HepG2 (cell line): ENCODE data around the gene DHRS4L2. TPM values are rescaled to one million over a fixed set of nuclear protein-coding genes. Genes with fewer than 3 reads are reported as not detected.

Source experiments
- ARHGAP35 ChIP-seq: sonication (generic); formaldehyde crosslinking; IDR thresholded peaks from 2 replicates; pipeline ENCODE4 v1.9.0; 2022; ENCODE audit warnings: mild to moderate bottlenecking, inconsistent platforms, moderate library complexity, missing genetic modification reagents, borderline replicate concordance
- ATF4 ChIP-seq, 2 experiments: fragments of 450-650 bp in 1 of 2; sonication (generic) in 1 of 2; formaldehyde crosslinking; IDR thresholded peaks; 2 replicates each; pipeline versions ENCODE4 v1.5.0 to v1.8.0; 2020 to 2022; ENCODE audit warnings: mild to moderate bottlenecking in 1 of 2, missing genetic modification reagents in 1 of 2
- FOXK1 ChIP-seq: sonication (generic); formaldehyde crosslinking; IDR thresholded peaks from 2 replicates; pipeline ENCODE4 v1.4.0; 2020; ENCODE audit warnings: low read depth, missing genetic modification reagents, borderline replicate concordance
- GLMP ChIP-seq: sonication (generic); formaldehyde crosslinking; IDR thresholded peaks from 2 replicates; pipeline ENCODE4 v1.9.0; 2021; ENCODE audit warnings: missing genetic modification reagents, mild to moderate bottlenecking, borderline replicate concordance
- HOXA9 ChIP-seq: sonication (generic); formaldehyde crosslinking; IDR thresholded peaks from 2 replicates; pipeline ENCODE4 v1.8.1; 2022; ENCODE audit warnings: missing genetic modification reagents, mild to moderate bottlenecking, moderate library complexity, borderline replicate concordance
- IKZF5 ChIP-seq: IDR thresholded peaks from 2 replicates; pipeline ENCODE4 v1.6.1; 2018; ENCODE audit warnings: missing genetic modification reagents, mild to moderate bottlenecking, missing compliant biosample characterization
- KAT8 ChIP-seq: IDR thresholded peaks from 2 replicates; pipeline ENCODE4 v1.6.1; 2016; ENCODE audit warnings: missing genetic modification reagents, missing compliant biosample characterization
- MEIS2 ChIP-seq: sonication (generic); formaldehyde crosslinking; IDR thresholded peaks from 2 replicates; pipeline ENCODE4 v1.9.0; 2021; ENCODE audit warnings: mild to moderate bottlenecking, missing genetic modification reagents
- NFIB ChIP-seq: sonication (generic); formaldehyde crosslinking; IDR thresholded peaks from 2 replicates; pipeline ENCODE4 v1.9.0; 2021; ENCODE audit warnings: missing genetic modification reagents, mild to moderate bottlenecking, borderline replicate concordance
- PITX1 ChIP-seq: sonication (generic); formaldehyde crosslinking; IDR thresholded peaks from 2 replicates; pipeline ENCODE4 v1.5.1; 2020; ENCODE audit warnings: mild to moderate bottlenecking, missing genetic modification reagents
- SAFB2 ChIP-seq: sonication (generic); formaldehyde crosslinking; IDR thresholded peaks from 2 replicates; pipeline ENCODE4 v1.5.1; 2020; ENCODE audit warnings: missing genetic modification reagents, low read depth, mild to moderate bottlenecking, borderline replicate concordance
- SSRP1 ChIP-seq: IDR thresholded peaks from 2 replicates; pipeline ENCODE4 v1.6.1; 2016; ENCODE audit warnings: control low read depth
- TFAP4 ChIP-seq: sonication (generic); IDR thresholded peaks from 2 replicates; pipeline ENCODE4 v1.6.1; 2016; ENCODE audit warnings: low read depth, borderline replicate concordance
- ZBED4 ChIP-seq: sonication (generic); formaldehyde crosslinking; IDR thresholded peaks from 2 replicates; pipeline ENCODE4 v1.4.0; 2020; ENCODE audit warnings: missing genetic modification reagents, borderline replicate concordance
- ZFP37 ChIP-seq: sonication (generic); formaldehyde crosslinking; IDR thresholded peaks from 2 replicates; pipeline ENCODE4 v1.4.0; 2020; ENCODE audit warnings: missing genetic modification reagents, borderline replicate concordance
- ZNF124 ChIP-seq: sonication (generic); formaldehyde crosslinking; IDR thresholded peaks from 2 replicates; pipeline ENCODE4 v1.4.0; 2020; ENCODE audit warnings: missing genetic modification reagents
- ZNF256 ChIP-seq: sonication (generic); formaldehyde crosslinking; conservative IDR thresholded peaks from 2 replicates; pipeline ENCODE4 v1.4.0; 2020; ENCODE audit warnings: missing genetic modification reagents
- ZNF317 ChIP-seq: sonication (generic); formaldehyde crosslinking; IDR thresholded peaks from 2 replicates; pipeline ENCODE4 v1.5.0; 2020; ENCODE audit warnings: mild to moderate bottlenecking, missing genetic modification reagents
- ZNF383 ChIP-seq: sonication (generic); formaldehyde crosslinking; IDR thresholded peaks from 2 replicates; pipeline ENCODE4 v1.4.0; 2020; ENCODE audit warnings: missing genetic modification reagents, mild to moderate bottlenecking, borderline replicate concordance
- ZNF782 ChIP-seq: sonication (generic); formaldehyde crosslinking; IDR thresholded peaks from 2 replicates; pipeline ENCODE4 v1.4.0; 2020; ENCODE audit warnings: missing genetic modification reagents, mild to moderate bottlenecking, borderline replicate concordance
- polyA plus RNA-seq, 8 experiments: library from polyadenylated mRNA; depleted of rRNA in 3 of 8; stranded (reverse) in 7 of 8; unstranded in 1 of 8; fragments of >200 nt; fragmentation: Illumina TruSeq in 4 of 8; extraction: Trizol in 4 of 8; gene quantifications; 2 replicates each; pipeline versions ENCODE4 v1.2.1 to v1.2.3, GENCODE V29; 2011 to 2016; ENCODE audit warnings: low read depth in 4 of 8, missing spikeins in 1 of 8, mixed read lengths in 1 of 8; ENCODE audit not compliant: insufficient read depth in 1 of 8
- total RNA-seq, 5 experiments: library from RNA; depleted of rRNA; stranded (reverse); fragments of >200 nt; fragmentation: Illumina TruSeq; extraction: Trizol; gene quantifications; 2 replicates each; pipeline ENCODE4 v1.2.3, GENCODE V29; 2016; ENCODE audit warnings: low read depth in 1 of 5

DHRS4L2 gene
- total and polyA plus RNA-seq, 2 of the 13 experiments (the other 11 are each of a cell fraction or from before 2014, with no cell fraction given): 24.7 to 38.2 TPM

- TF ChIP-seq TFAP4 (no peak), ATF4 (CRISPR knock-in tag; IDR thresholded peaks at IDR 0.05) (peak in 1 of 2 experiments; percentile 40; a peak in 1 of 4 replicates), FOXK1 (CRISPR knock-in tag) (peak; percentile 98; the same call in 1 of the 2 replicates), PITX1 (CRISPR knock-in tag) (0 out of 2 replicates have a peak, but pooled peaks have one; percentile 62), SSRP1 (CRISPR knock-in tag) (peak; percentile 94; the same call in 1 of the 2 replicates), ZNF317 (CRISPR knock-in tag) (peak; percentile 97), ARHGAP35 (0 out of 2 replicates have a peak, but pooled peaks have one; percentile 48), ZNF383 (CRISPR knock-in tag) (no peak), IKZF5 (CRISPR knock-in tag) (peak; percentile 82; the same call in 1 of the 2 replicates), KAT8 (CRISPR knock-in tag) (peak; percentile 67), HOXA9 (CRISPR knock-in tag) (peak; percentile 61; the same call in 1 of the 2 replicates), GLMP (CRISPR knock-in tag) (no peak), ZBED4 (CRISPR knock-in tag) (peak; percentile 61; the same call in 1 of the 2 replicates), ZNF782 (CRISPR knock-in tag) (no peak), ZNF256 (CRISPR knock-in tag) (no peak), MEIS2 (CRISPR knock-in tag) (no peak; the same call in 1 of the 2 replicates), ZFP37 (CRISPR knock-in tag) (peak; percentile 76; the same call in 1 of the 2 replicates), SAFB2 (CRISPR knock-in tag) (no peak), ZNF124 (CRISPR knock-in tag) (peak; percentile 86; the same call in 1 of the 2 replicates), NFIB (CRISPR knock-in tag) (no peak)
Observed at GRCh38 chr14:24013654-24014514, 25.2 kb downstream of the DHRS4L2 start (continued).
